Measurements from ENCODE around the gene ALDH1A1. TPM values are rescaled to one million over a fixed set of nuclear protein-coding genes. Genes with fewer than 3 reads are reported as not detected.

Gene ALDH1A1
- total and polyA plus RNA-seq, 2 donors (not counting 3 experiments of a cell fraction or from before 2014, with no cell fraction given), result 91.1 to 287 TPM

DNA sequence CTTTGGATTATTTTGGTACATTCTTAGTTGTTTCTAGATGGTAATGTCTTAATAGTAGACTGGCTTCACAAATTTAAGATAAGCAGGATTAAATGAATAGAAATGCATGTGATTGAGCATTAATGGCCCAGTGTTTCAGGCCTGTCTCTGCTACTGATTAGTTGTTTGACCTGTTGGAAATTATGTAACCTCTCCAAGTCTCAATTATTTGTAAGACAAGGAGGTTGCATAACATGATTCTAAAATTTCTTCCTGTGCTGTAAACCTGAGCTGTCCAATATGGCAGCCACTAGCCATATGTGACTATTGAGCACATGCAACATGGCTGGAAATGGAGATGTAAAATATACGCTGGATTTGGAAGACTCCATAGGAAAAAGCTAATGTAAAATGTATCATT, 97.5 kb downstream of the ALDH1A1 start:
- Histone ChIP-seq H3K4me1 (ENCODE audit: control insufficient read depth, extremely low read depth, insufficient read depth, low read length) (peaks cover 16% of the 10 kb centered on the region), H3K4me2 (ENCODE audit: insufficient read depth, low read length) (no peak overlapping the region), H3K27ac (ENCODE audit: insufficient read depth, low read depth, low read length) (no peak overlapping the region), H3K36me3 (ENCODE audit: control insufficient read depth in 2 of 2, extremely low read depth in 1 of 2, insufficient read depth in 2 of 2, low read length in 2 of 2) (no peaks in the 10 kb centered on the region), H3K4me3 (replicated peaks in 1 of 3; ENCODE audit: insufficient read depth in 1 of 3, low read depth in 1 of 3, low read length in 3 of 3) (no peak overlapping the region), H3K27me3 (ENCODE audit: control insufficient read depth in 2 of 2, insufficient read depth in 2 of 2, low read length in 2 of 2) (no peaks in the 10 kb centered on the region), H3K79me2 (ENCODE audit: control insufficient read depth, insufficient read depth, low read length) (no peaks in the 10 kb centered on the region), H2AFZ (ENCODE audit: low read depth, low read length) (no peak overlapping the region), H3K9me3 (replicated peaks; ENCODE audit: control insufficient read depth, insufficient read depth, low read length) (no peaks in the 10 kb centered on the region), H3K9me1 (replicated peaks; ENCODE audit: control insufficient read depth, extremely low read depth, insufficient read depth, low read length) (no peaks in the 10 kb centered on the region), H4K20me1 (replicated peaks; ENCODE audit: control insufficient read depth, extremely low read depth, insufficient read depth, low read length) (no peaks in the 10 kb centered on the region), H3K9ac (replicated peaks; ENCODE audit: extremely low read depth, insufficient read depth, low read length) (no peak overlapping the region)
- CTCF ChIA-PET, result interaction anchor here (1.3 to 5.9 kb wide), 3 partner anchors 225 to 575 kb away, joined by 3 to 135 read pairs (median 7); no protein-coding TSS in a partner anchor
- dilution Hi-C loops (cut with MboI; ENCODE audit: extremely low pct_ligation_motif_present, low sequenced_read_pairs) (loop anchor here (25.0 kb wide), 1 partner anchor 232 kb away; no protein-coding TSS in a partner anchor), intact Hi-C loops (cut with micrococcal nuclease) (no loop called here)
- no peak for FAIRE-seq
- POLR2A ChIA-PET, result no interaction called here
- TF ChIP-seq GATA2 (IDR thresholded peaks at IDR 0.05; ENCODE audit: insufficient read depth, insufficient read length, low read depth, low read length), result no peak
- TF ChIP-seq FOS (IDR thresholded peaks at IDR 0.05; ENCODE audit: borderline replicate concordance, insufficient read depth, low read length), result no peak
- TF ChIP-seq MYC (IDR thresholded peaks at IDR 0.05; ENCODE audit: low read depth, low read length), result no peak
- no peak for TF ChIP-seq EZH2 (IDR thresholded peaks at IDR 0.05; ENCODE audit: borderline replicate concordance, low read depth, low read length, severe bottlenecking)
- TF ChIP-seq POLR2AphosphoS5 (IDR thresholded peaks at IDR 0.05; ENCODE audit: insufficient read depth, low read depth, low read length), result no peak
- no peak for TF ChIP-seq JUN (IDR thresholded peaks at IDR 0.05; ENCODE audit: borderline replicate concordance, insufficient read depth, insufficient read length, low read depth)
- TF ChIP-seq, protein P1, sequence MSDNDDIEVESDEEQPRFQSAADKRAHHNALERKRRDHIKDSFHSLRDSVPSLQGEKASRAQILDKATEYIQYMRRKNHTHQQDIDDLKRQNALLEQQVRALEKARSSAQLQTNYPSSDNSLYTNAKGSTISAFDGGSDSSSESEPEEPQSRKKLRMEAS (IDR thresholded peaks at IDR 0.05; ENCODE audit: insufficient read depth, insufficient read length), result no peak
- TF ChIP-seq, protein P2, sequence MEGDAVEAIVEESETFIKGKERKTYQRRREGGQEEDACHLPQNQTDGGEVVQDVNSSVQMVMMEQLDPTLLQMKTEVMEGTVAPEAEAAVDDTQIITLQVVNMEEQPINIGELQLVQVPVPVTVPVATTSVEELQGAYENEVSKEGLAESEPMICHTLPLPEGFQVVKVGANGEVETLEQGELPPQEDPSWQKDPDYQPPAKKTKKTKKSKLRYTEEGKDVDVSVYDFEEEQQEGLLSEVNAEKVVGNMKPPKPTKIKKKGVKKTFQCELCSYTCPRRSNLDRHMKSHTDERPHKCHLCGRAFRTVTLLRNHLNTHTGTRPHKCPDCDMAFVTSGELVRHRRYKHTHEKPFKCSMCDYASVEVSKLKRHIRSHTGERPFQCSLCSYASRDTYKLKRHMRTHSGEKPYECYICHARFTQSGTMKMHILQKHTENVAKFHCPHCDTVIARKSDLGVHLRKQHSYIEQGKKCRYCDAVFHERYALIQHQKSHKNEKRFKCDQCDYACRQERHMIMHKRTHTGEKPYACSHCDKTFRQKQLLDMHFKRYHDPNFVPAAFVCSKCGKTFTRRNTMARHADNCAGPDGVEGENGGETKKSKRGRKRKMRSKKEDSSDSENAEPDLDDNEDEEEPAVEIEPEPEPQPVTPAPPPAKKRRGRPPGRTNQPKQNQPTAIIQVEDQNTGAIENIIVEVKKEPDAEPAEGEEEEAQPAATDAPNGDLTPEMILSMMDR (IDR thresholded peaks at IDR 0.05; ENCODE audit: extremely low read depth in 1 of 2, insufficient read depth in 1 of 2, low read depth in 1 of 2, low read length in 2 of 2), result no peak
- no peak for TF ChIP-seq POLR2A (IDR thresholded peaks at IDR 0.05; ENCODE audit: low read depth, low read length)
- no peak for DNase-seq (ENCODE audit: low read depth, low spot score)
- BruUV-seq (replicated peaks), result no TSS peak

Other genes with a start within 250 kb of the ALDH1A1 start
- 525 and 578 TPM in 2 replicates for gene ANXA1, start 198.8 kb upstream of the ALDH1A1 start, total RNA-seq
- gene ANXA1, start 198.8 kb upstream of the ALDH1A1 start, polyA plus RNA-seq, result 313 and 403 TPM in 2 replicates